ENCODE measurements around the gene MAST1.

MAST1 gene

GRCh38 chr19:12864721-12865715 is 26.7 kb downstream of the MAST1 start:
- H3K27me3 ChIP-seq (ENCODE audit: low read depth), result no peaks in the 10 kb centered on the region
- in situ Hi-C loops (cut with MboI; ENCODE audit: low sequenced_read_pairs), result no loop called here

GRCh38 chr19:12865746-12866415 is 27.6 kb downstream of the MAST1 start:
- peaks cover 6% of the 10 kb centered on the region; the same call in 1 of the 2 replicates for H3K36me3 ChIP-seq (replicated peaks)

More at GRCh38 chr19:12864721-12865715, 26.7 kb downstream of the MAST1 start:
- Histone ChIP-seq H3K36me3 (replicated peaks) (peaks cover 10% of the 10 kb centered on the region; the same call in 1 of the 2 replicates), H3K4me1 (no peaks in the 10 kb centered on the region), H3K9me3 (no peaks in the 10 kb centered on the region), H3K4me3 (no peak overlapping the region)
- no peak for DNase-seq (ENCODE audit: low spot score in 2 of 2)

DNA sequence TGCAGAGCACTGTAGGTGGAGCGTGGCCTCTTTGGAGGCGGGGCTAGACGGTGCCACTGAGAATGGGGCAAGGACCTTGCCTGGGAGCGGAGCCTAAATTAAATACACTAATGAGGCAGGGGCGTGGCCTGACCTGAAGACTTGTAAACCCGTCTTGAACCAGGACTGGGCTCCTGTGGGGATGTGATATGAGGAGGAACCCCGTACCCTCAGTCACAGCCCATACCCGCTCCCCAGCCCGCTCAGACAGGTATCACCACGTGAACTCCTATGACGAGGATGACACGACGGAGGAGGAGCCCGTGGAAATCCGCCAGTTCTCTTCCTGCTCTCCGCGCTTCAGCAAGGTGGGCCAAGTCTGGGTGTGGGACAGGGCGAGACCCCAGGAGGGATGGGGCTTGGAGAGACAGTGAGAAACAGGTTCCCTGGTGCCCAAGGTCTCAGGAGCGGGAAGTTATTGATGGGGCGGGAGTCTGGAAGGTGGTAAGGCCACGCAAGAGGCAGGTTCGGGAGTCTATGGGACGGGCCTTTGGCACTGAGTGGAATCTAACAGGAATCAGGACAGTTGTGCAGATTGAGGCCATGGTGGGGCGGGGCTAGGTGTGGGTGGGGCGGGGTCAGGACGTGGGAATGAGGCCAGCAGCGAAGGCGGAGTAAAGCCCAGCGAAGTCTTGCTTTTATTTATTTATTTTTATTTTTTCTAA is 28.3 kb downstream of the MAST1 start:
- Histone ChIP-seq H3K27me3 (ENCODE audit: low read depth) (no peaks in the 10 kb centered on the region), H3K9me3 (no peaks in the 10 kb centered on the region), H3K36me3 (replicated peaks) (peaks cover 6% of the 10 kb centered on the region; the same call in 1 of the 2 replicates), H3K4me3 (no peak overlapping the region), H3K4me1 (no peaks in the 10 kb centered on the region)
- DNase-seq (ENCODE audit: low spot score in 2 of 2), result no peak
- in situ Hi-C loops (cut with MboI; ENCODE audit: low sequenced_read_pairs), result no loop called here

More at GRCh38 chr19:12865746-12866415, 27.6 kb downstream of the MAST1 start:
- Histone ChIP-seq H3K9me3 (no peaks in the 10 kb centered on the region), H3K4me1 (no peaks in the 10 kb centered on the region), H3K27me3 (ENCODE audit: low read depth) (no peaks in the 10 kb centered on the region), H3K4me3 (no peak overlapping the region)
- DNase-seq (ENCODE audit: low spot score in 2 of 2), result no peak
- in situ Hi-C loops (cut with MboI; ENCODE audit: low sequenced_read_pairs), result no loop called here

DNA sequence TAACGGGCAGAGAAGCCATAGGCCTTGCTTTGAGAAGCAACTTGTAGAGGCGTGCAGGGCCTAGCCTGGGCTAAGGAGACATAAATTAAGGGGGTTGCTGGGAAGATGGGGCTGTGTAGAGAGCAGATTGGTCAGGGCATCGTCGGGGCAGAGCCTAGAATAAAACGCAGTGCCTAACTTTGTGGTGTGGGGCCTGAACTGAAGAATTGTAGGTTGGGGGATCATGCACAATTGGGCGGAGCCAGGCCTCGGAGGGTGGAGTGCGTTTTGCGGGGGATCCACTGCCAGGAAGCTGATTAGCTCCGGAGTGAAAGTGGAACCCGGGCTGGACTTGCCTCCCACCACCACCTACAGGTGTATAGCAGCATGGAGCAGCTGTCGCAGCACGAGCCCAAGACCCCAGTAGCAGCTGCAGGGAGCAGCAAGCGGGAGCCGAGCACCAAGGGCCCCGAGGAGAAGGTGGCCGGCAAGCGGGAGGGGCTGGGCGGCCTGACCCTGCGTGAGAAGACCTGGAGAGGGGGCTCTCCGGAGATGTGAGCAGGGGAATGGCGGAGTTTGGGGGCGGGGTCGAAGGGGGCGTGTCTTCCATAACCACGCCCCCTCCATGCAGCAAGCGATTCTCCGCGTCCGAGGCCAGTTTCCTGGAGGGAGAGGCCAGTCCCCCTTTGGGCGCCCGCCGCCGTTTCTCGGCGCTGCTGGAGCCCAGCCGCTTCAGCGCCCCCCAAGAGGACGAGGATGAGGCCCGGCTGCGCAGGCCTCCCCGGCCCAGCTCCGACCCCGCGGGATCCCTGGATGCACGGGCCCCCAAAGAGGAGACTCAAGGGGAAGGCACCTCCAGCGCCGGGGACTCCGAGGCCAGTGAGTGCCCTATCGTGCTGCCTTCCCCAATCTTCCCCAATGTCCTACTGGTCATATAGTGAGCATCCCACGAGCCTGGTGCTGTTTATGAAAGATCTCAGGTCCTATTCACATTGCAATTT is 29.1 kb downstream of the MAST1 start:
- peak in 1 of 2 experiments; percentile 40 for DNase-seq (ENCODE audit: low spot score in 2 of 2)
- H3K27me3 ChIP-seq (ENCODE audit: low read depth), result no peaks in the 10 kb centered on the region
- H3K9me3 ChIP-seq, result no peaks in the 10 kb centered on the region
- no peaks in the 10 kb centered on the region for H3K4me1 ChIP-seq
- in situ Hi-C loops (cut with MboI; ENCODE audit: low sequenced_read_pairs), result no loop called here
- peaks cover 6% of the 10 kb centered on the region; the same call in 1 of the 2 replicates for H3K36me3 ChIP-seq (replicated peaks)
- no peak overlapping the region for H3K4me3 ChIP-seq

DNA sequence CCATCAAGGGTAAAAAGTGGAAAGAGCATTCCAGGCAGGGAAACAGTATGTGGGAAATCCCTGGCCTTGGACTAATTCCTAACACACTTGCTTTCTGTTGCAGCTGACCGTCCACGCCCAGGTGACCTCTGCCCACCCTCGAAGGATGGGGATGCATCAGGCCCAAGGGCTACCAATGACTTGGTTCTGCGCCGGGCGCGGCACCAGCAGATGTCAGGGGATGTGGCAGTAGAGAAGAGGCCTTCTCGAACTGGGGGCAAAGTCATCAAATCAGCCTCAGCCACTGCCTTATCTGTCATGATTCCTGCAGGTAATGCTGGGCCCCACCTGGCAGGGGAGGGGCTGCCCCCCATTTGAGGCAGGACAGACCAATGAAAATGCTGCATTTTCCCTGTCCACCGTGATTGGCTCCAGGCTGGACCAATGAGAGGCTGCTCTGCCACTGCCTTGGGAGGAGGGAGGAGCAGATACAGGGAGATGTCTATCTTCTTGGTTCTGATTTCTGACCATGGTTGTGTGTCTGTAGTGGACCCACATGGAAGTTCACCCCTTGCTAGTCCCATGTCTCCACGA is 30.3 kb downstream of the MAST1 start:
- Histone ChIP-seq H3K4me1 (no peaks in the 10 kb centered on the region), H3K9me3 (no peaks in the 10 kb centered on the region), H3K27me3 (ENCODE audit: low read depth) (no peaks in the 10 kb centered on the region), H3K4me3 (no peak overlapping the region), H3K36me3 (replicated peaks) (peaks cover 11% of the 10 kb centered on the region)
- in situ Hi-C loops (cut with MboI; ENCODE audit: low sequenced_read_pairs), result no loop called here
- peak in 1 of 2 experiments; percentile 44 for DNase-seq (ENCODE audit: low spot score in 2 of 2)

GRCh38 chr19:12871681-12872080 is 33.4 kb downstream of the MAST1 start:
- no peak overlapping the region for H3K4me3 ChIP-seq
- no peaks in the 10 kb centered on the region for H3K27me3 ChIP-seq (ENCODE audit: low read depth)
- no peaks in the 10 kb centered on the region for H3K9me3 ChIP-seq
- in situ Hi-C loops (cut with MboI; ENCODE audit: low sequenced_read_pairs), result no loop called here
- DNase-seq (ENCODE audit: low spot score in 2 of 2), result no peak
- H3K36me3 ChIP-seq (replicated peaks), result peaks cover 20% of the 10 kb centered on the region
- H3K4me1 ChIP-seq, result no peaks in the 10 kb centered on the region

- H3K4me1 ChIP-seq, result no peaks in the 10 kb centered on the region
- no peaks in the 10 kb centered on the region for H3K27me3 ChIP-seq (ENCODE audit: low read depth)
- DNase-seq (ENCODE audit: low spot score in 2 of 2), result no peak
- no peaks in the 10 kb centered on the region for H3K9me3 ChIP-seq
- H3K36me3 ChIP-seq (replicated peaks), result peaks cover 20% of the 10 kb centered on the region
- in situ Hi-C loops (cut with MboI; ENCODE audit: low sequenced_read_pairs), result no loop called here
- no peak overlapping the region for H3K4me3 ChIP-seq
Measured at GRCh38 chr19:12872255-12872654, 33.9 kb downstream of the MAST1 start.

- H3K36me3 ChIP-seq (replicated peaks), result peaks cover 28% of the 10 kb centered on the region
- H3K4me1 ChIP-seq, result no peaks in the 10 kb centered on the region
- in situ Hi-C loops (cut with MboI; ENCODE audit: low sequenced_read_pairs), result no loop called here
- H3K27me3 ChIP-seq (ENCODE audit: low read depth), result no peaks in the 10 kb centered on the region
- no peaks in the 10 kb centered on the region for H3K9me3 ChIP-seq
- DNase-seq (ENCODE audit: low spot score in 2 of 2), result peak in 1 of 2 experiments; percentile 75
- no peak overlapping the region for H3K4me3 ChIP-seq
Measured at GRCh38 chr19:12872941-12873890, 34.9 kb downstream of the MAST1 start.

GRCh38 chr19:12873891-12874745 is 35.8 kb downstream of the MAST1 start:
- H3K4me1 ChIP-seq, result no peaks in the 10 kb centered on the region
- no peak for DNase-seq (ENCODE audit: low spot score in 2 of 2)
- in situ Hi-C loops (cut with MboI; ENCODE audit: low sequenced_read_pairs), result no loop called here
- H3K27me3 ChIP-seq (ENCODE audit: low read depth), result no peaks in the 10 kb centered on the region
- H3K36me3 ChIP-seq (replicated peaks), result peaks cover 26% of the 10 kb centered on the region
- no peaks in the 10 kb centered on the region for H3K9me3 ChIP-seq
- no peak overlapping the region for H3K4me3 ChIP-seq

DNA sequence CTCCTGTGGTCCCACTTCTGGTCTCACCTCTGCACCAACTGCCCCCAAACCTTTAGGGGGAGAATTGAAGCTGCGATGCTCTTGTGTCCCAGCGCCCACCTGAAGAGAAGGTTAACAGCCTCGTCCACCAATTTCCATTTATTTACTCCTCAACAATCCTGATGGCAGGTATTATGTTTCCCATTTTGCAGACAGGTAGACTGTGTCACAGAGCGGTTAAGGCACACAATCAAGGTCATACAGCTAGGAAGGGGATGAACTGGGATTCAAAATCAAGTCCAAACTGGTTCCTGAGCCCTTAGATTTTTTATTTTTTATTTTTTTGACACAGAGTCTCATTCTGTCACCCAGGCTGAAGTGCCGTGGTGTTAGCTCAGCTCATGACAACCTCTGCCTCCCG is 36.8 kb downstream of the MAST1 start:
- in situ Hi-C loops (cut with MboI; ENCODE audit: low sequenced_read_pairs), result no loop called here
- Histone ChIP-seq H3K4me3 (no peak overlapping the region), H3K9me3 (no peaks in the 10 kb centered on the region), H3K4me1 (no peaks in the 10 kb centered on the region), H3K36me3 (replicated peaks) (peaks cover 26% of the 10 kb centered on the region), H3K27me3 (ENCODE audit: low read depth) (no peaks in the 10 kb centered on the region)
- no peak for DNase-seq (ENCODE audit: low spot score in 2 of 2)

Measured in HAP-1 (cell line).